ENCODE results near the gene SERPINB6. TPM values are rescaled to one million over a fixed set of nuclear protein-coding genes. Genes with fewer than 3 reads are reported as not detected.
"Not testable (repeated sequence)": the region's sequence is repeated elsewhere in the genome, so short reads cannot be mapped to it uniquely, and the experiment has no call there.

SERPINB6 gene
- total RNA-seq, 1 donor from 2014 or later: 128 TPM

- DNase-seq (ENCODE audit: low read depth): peak; percentile 63
Observed at GRCh38 chr6:2959909-2960719, 11.3 kb downstream of the SERPINB6 start.

- DNase-seq (ENCODE audit: low read depth): no peak
Observed at GRCh38 chr6:2958776-2959175, 12.6 kb downstream of the SERPINB6 start.

- DNase-seq (ENCODE audit: low read depth): no peak
Observed at GRCh38 chr6:2958331-2958711, 13.0 kb downstream of the SERPINB6 start.

GRCh38 chr6:2957696-2958330 lies 13.6 kb downstream of the SERPINB6 start:
- no peak for DNase-seq (ENCODE audit: low read depth)

GRCh38 chr6:2956930-2957685 lies 14.3 kb downstream of the SERPINB6 start:
- DNase-seq (ENCODE audit: low read depth): peak; percentile 76

- DNase-seq (ENCODE audit: low read depth): no peak
Observed at GRCh38 chr6:2953098-2953497, 18.3 kb downstream of the SERPINB6 start.

- DNase-seq (ENCODE audit: low read depth): peak; percentile 90
Observed at GRCh38 chr6:2952557-2953095, 18.7 kb downstream of the SERPINB6 start.

- no peak for DNase-seq (ENCODE audit: low read depth)
Observed at GRCh38 chr6:2951728-2952127, 19.6 kb downstream of the SERPINB6 start.

- DNase-seq (ENCODE audit: low read depth): no peak
Observed at GRCh38 chr6:2950713-2951112, 20.7 kb downstream of the SERPINB6 start.

GRCh38 chr6:2949536-2950083 lies 21.8 kb downstream of the SERPINB6 start:
- DNase-seq (ENCODE audit: low read depth): no peak

GRCh38 chr6:2949121-2949520 lies 22.2 kb downstream of the SERPINB6 start:
- DNase-seq (ENCODE audit: low read depth): no peak

- no peak for DNase-seq (ENCODE audit: low read depth)
Observed at GRCh38 chr6:2948228-2949025, 22.9 kb downstream of the SERPINB6 start.

- peak; percentile 86 for DNase-seq (ENCODE audit: low read depth)
Observed at GRCh38 chr6:2947445-2947844, 23.9 kb downstream of the SERPINB6 start.

- DNase-seq (ENCODE audit: low read depth): no peak
Observed at GRCh38 chr6:2945153-2945452, 26.3 kb downstream of the SERPINB6 start.

- no peak for DNase-seq (ENCODE audit: low read depth)
Observed at GRCh38 chr6:2944405-2945152, 26.8 kb downstream of the SERPINB6 start.

GRCh38 chr6:2943564-2943955 lies 27.8 kb downstream of the SERPINB6 start:
- no peak for DNase-seq (ENCODE audit: low read depth)

GRCh38 chr6:2942914-2943563 lies 28.3 kb downstream of the SERPINB6 start:
- DNase-seq (ENCODE audit: low read depth): no peak

GRCh38 chr6:2942116-2942515 lies 29.3 kb downstream of the SERPINB6 start:
- not testable (repeated sequence) for DNase-seq (ENCODE audit: low read depth)

GRCh38 chr6:2940851-2941250 lies 30.5 kb downstream of the SERPINB6 start:
- no peak for DNase-seq (ENCODE audit: low read depth)

Measured in myocyte (in vitro differentiated cells).